Mammary epithelial cell (primary cell): ENCODE measurements around the gene EIF3F.

Experiments
- CTCF ChIP-seq, 2 donors: IDR thresholded peaks in 1 of 2; conservative IDR thresholded peaks in 1 of 2; 2 replicates each; pipeline ENCODE4 v1.5.1; 2011 to 2012; ENCODE audit warnings: inconsistent platforms in 2 of 2, low read length in 2 of 2, mild to moderate bottlenecking in 2 of 2, control low read depth in 1 of 2, low read depth in 1 of 2; ENCODE audit not compliant: insufficient read depth in 1 of 2; ENCODE audit errors: extremely low read depth in 1 of 2
- EZH2 ChIP-seq: IDR thresholded peaks from 2 replicates; pipeline ENCODE4 v1.6.1; 2012; ENCODE audit warnings: low read length, inconsistent platforms, borderline replicate concordance

- no peak for TF ChIP-seq CTCF (conservative IDR thresholded peaks at IDR 0.05 in 1 of 2, IDR thresholded peaks at IDR 0.05 in 1 of 2; ENCODE audit: extremely low read depth in 1 of 2, insufficient read depth in 1 of 2, low read depth in 1 of 2, low read length in 2 of 2)
- no peak for TF ChIP-seq EZH2
Measured at GRCh38 chr11:8003187-8003586, 16.1 kb downstream of the EIF3F start.
